HK-2 (cell line): ENCODE results near the gene NRP1.

ENCODE experiments used
- DNase-seq: peaks from one replicate; pipeline ENCODE4 v3.0.0-alpha.2; 2018; ENCODE audit not compliant: unreplicated experiment

Gene NRP1

GRCh38 chr10:33349268-33349667 lies 14.8 kb upstream of the NRP1 start:
- DNase-seq, result no peak

GRCh38 chr10:33347211-33347610 lies 12.7 kb upstream of the NRP1 start:
- no peak for DNase-seq

GRCh38 chr10:33345236-33345635 lies 10.8 kb upstream of the NRP1 start:
- no peak for DNase-seq

- DNase-seq, result no peak
Measured at GRCh38 chr10:33344676-33345075, 10.2 kb upstream of the NRP1 start.

- DNase-seq, result no peak
Measured at GRCh38 chr10:33341637-33342036, 7.2 kb upstream of the NRP1 start.

GRCh38 chr10:33337326-33337957 lies 3.0 kb upstream of the NRP1 start:
- DNase-seq, result peak; percentile 13

- DNase-seq, result peak; percentile 32
Measured at GRCh38 chr10:33336582-33337325, 2.3 kb upstream of the NRP1 start.

- peak; percentile 68 for DNase-seq
Measured at GRCh38 chr10:33335801-33336581, 1.5 kb upstream of the NRP1 start.

- no peak for DNase-seq
Measured at GRCh38 chr10:33335551-33335800, 1.0 kb upstream of the NRP1 start.

GRCh38 chr10:33334805-33335550 lies 511 bp upstream of the NRP1 start:
- peak; percentile 73 for DNase-seq

GRCh38 chr10:33333260-33334101 lies 986 bp downstream of the NRP1 start:
- DNase-seq, result peak; percentile 18

GRCh38 chr10:33332183-33333065 lies 2.0 kb downstream of the NRP1 start:
- DNase-seq, result no peak

GRCh38 chr10:33331379-33331694 lies 3.1 kb downstream of the NRP1 start:
- DNase-seq, result no peak

GRCh38 chr10:33330543-33331378 lies 3.7 kb downstream of the NRP1 start:
- DNase-seq, result peak; percentile 66

- DNase-seq, result no peak
Measured at GRCh38 chr10:33329178-33329577, 5.3 kb downstream of the NRP1 start.

- no peak for DNase-seq
Measured at GRCh38 chr10:33328253-33328652, 6.2 kb downstream of the NRP1 start.

- DNase-seq, result no peak
Measured at GRCh38 chr10:33327751-33328150, 6.7 kb downstream of the NRP1 start.

GRCh38 chr10:33326933-33327332 lies 7.5 kb downstream of the NRP1 start:
- no peak for DNase-seq

- no peak for DNase-seq
Measured at GRCh38 chr10:33325929-33326328, 8.5 kb downstream of the NRP1 start.

GRCh38 chr10:33323721-33324120 lies 10.7 kb downstream of the NRP1 start:
- DNase-seq, result no peak
